HUES6 (cell line): ENCODE results near the gene APAF1.
"Not testable (repeated sequence)": the region's sequence is repeated elsewhere in the genome, so short reads cannot be mapped to it uniquely, and the experiment has no call there.

Source experiments
- H3K27ac ChIP-seq: 2 replicates; pipeline ENCODE4 v1.7.0; 2013; ENCODE audit warnings: low read depth, mild to moderate bottlenecking, low read length, inconsistent platforms
- H3K27me3 ChIP-seq: 2 replicates; pipeline ENCODE4 v1.6.1; 2013; ENCODE audit warnings: low read length; ENCODE audit not compliant: control insufficient read depth, insufficient read depth
- H3K36me3 ChIP-seq: 2 replicates; pipeline ENCODE4 v1.6.1; 2013; ENCODE audit warnings: low read length; ENCODE audit not compliant: control insufficient read depth, insufficient read depth
- H3K4me1 ChIP-seq: 2 replicates; pipeline ENCODE4 v1.6.1; 2013; ENCODE audit warnings: low read length; ENCODE audit not compliant: control insufficient read depth, insufficient read depth
- H3K4me3 ChIP-seq: 2 replicates; pipeline ENCODE4 v1.5.1; 2013; ENCODE audit warnings: low read depth, low read length
- H3K9ac ChIP-seq: one replicate; pipeline ENCODE4 v1.6.1; 2013; ENCODE audit warnings: mild to moderate bottlenecking, low read length
- H3K9me3 ChIP-seq: 2 replicates; pipeline ENCODE4 v1.6.1; 2013; ENCODE audit warnings: low read depth, low read length; ENCODE audit not compliant: control insufficient read depth, insufficient read depth

APAF1 gene

GRCh38 chr12:98638009-98638408 lies 7.1 kb upstream of the APAF1 start:
- no peak overlapping the region for H3K27ac ChIP-seq
- no peaks in the 10 kb centered on the region for H3K4me1 ChIP-seq
- H3K27me3 ChIP-seq = no peaks in the 10 kb centered on the region
- H3K9me3 ChIP-seq = no peaks in the 10 kb centered on the region
- no peak overlapping the region for H3K4me3 ChIP-seq
- no peak overlapping the region for H3K9ac ChIP-seq
- peaks cover 2% of the 10 kb centered on the region for H3K36me3 ChIP-seq

DNA sequence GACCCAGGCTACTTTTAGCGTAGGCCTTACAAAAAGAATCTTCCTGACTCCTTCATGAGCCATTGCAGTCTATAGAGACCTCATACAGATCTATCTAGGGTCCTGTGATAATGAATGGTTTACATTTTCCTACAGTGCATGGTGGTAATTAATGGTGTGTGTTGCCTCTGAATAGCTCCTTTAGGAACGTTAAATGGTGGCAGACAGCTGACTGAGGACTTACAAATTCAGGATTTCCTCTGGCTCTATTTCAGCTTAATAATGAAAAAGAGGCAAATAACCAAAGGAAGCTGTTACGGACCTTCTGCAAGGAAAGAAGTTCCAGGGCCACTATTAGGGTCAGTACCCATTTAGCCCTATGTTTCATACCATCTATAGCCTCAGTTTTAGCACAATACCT lies 5.6 kb upstream of the APAF1 start:
- no peak overlapping the region for H3K9ac ChIP-seq
- no peaks in the 10 kb centered on the region for H3K36me3 ChIP-seq
- no peaks in the 10 kb centered on the region for H3K27me3 ChIP-seq
- H3K4me1 ChIP-seq = no peaks in the 10 kb centered on the region
- no peaks in the 10 kb centered on the region for H3K9me3 ChIP-seq
- H3K4me3 ChIP-seq = no peak overlapping the region
- H3K27ac ChIP-seq = no peak overlapping the region

DNA sequence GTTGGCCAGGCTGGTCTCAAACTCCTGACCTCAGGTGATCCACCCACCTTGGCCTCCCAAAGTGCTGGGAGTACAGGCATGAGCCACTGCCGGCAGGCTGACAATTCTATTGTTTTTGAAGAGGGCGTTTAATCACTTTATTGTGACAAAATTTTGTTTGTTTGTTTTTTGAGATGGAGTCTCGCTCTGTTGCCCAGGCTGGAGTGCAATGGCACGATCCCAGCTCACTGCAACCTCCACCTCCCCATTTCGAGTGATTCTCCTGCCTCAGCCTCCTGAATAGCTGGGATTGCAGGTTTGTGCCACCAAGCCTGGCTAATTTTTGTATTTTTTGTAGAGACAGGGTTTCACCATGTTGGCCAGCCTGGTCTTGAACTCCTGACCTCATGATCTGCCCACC lies 2.3 kb upstream of the APAF1 start:
- H3K9ac ChIP-seq, H3K27ac ChIP-seq, H3K4me1 ChIP-seq, H3K4me3 ChIP-seq, H3K36me3 ChIP-seq, H3K9me3 ChIP-seq, H3K27me3 ChIP-seq: not testable (repeated sequence)

GRCh38 chr12:98644433-98644711 lies 718 bp upstream of the APAF1 start:
- H3K27me3 ChIP-seq = no peaks in the 10 kb centered on the region
- no peaks in the 10 kb centered on the region for H3K9me3 ChIP-seq
- peak overlapping the region; percentile 48; the same call in 1 of the 2 replicates for H3K27ac ChIP-seq

GRCh38 chr12:98645572-98646067 lies 530 bp downstream of the APAF1 start:
- Histone ChIP-seq H3K9me3 (no peaks in the 10 kb centered on the region), H3K27me3 (no peaks in the 10 kb centered on the region), H3K36me3 (peaks cover 22% of the 10 kb centered on the region), H3K9ac (peak overlapping the region; percentile 79), H3K4me3 (peak overlapping the region; percentile 86), H3K4me1 (peaks cover 5% of the 10 kb centered on the region; the same call in 1 of the 2 replicates), H3K27ac (no peak overlapping the region)

More at GRCh38 chr12:98644433-98644711, 718 bp upstream of the APAF1 start:
- H3K4me3 ChIP-seq = peak overlapping the region; percentile 86
- peaks cover 11% of the 10 kb centered on the region for H3K36me3 ChIP-seq
- peaks cover 5% of the 10 kb centered on the region; the same call in 1 of the 2 replicates for H3K4me1 ChIP-seq
- H3K9ac ChIP-seq = peak overlapping the region; percentile 79

- H3K36me3 ChIP-seq = peaks cover 23% of the 10 kb centered on the region
- no peaks in the 10 kb centered on the region for H3K9me3 ChIP-seq
- H3K9ac ChIP-seq = no peak overlapping the region
- peak overlapping the region; percentile 86 for H3K4me3 ChIP-seq
- H3K27ac ChIP-seq = no peak overlapping the region
- H3K4me1 ChIP-seq = peaks cover 5% of the 10 kb centered on the region; the same call in 1 of the 2 replicates
- no peaks in the 10 kb centered on the region for H3K27me3 ChIP-seq
Measured at GRCh38 chr12:98646294-98647090, 1.4 kb downstream of the APAF1 start.

GRCh38 chr12:98651328-98651727 lies 6.2 kb downstream of the APAF1 start:
- Histone ChIP-seq H3K9me3 (no peaks in the 10 kb centered on the region), H3K9ac (no peak overlapping the region), H3K27ac (no peak overlapping the region), H3K27me3 (no peaks in the 10 kb centered on the region), H3K4me1 (peaks cover 5% of the 10 kb centered on the region; the same call in 1 of the 2 replicates), H3K36me3 (peaks cover 26% of the 10 kb centered on the region), H3K4me3 (no peak overlapping the region)

- H3K4me3 ChIP-seq = no peak overlapping the region
- peaks cover 43% of the 10 kb centered on the region for H3K36me3 ChIP-seq
- no peaks in the 10 kb centered on the region for H3K4me1 ChIP-seq
- no peak overlapping the region for H3K27ac ChIP-seq
- no peak overlapping the region for H3K9ac ChIP-seq
- no peaks in the 10 kb centered on the region for H3K9me3 ChIP-seq
- H3K27me3 ChIP-seq = no peaks in the 10 kb centered on the region
Measured at GRCh38 chr12:98653866-98654493, 8.9 kb downstream of the APAF1 start.

GRCh38 chr12:98656289-98657101 lies 11.4 kb downstream of the APAF1 start:
- H3K9ac ChIP-seq = no peak overlapping the region

DNA sequence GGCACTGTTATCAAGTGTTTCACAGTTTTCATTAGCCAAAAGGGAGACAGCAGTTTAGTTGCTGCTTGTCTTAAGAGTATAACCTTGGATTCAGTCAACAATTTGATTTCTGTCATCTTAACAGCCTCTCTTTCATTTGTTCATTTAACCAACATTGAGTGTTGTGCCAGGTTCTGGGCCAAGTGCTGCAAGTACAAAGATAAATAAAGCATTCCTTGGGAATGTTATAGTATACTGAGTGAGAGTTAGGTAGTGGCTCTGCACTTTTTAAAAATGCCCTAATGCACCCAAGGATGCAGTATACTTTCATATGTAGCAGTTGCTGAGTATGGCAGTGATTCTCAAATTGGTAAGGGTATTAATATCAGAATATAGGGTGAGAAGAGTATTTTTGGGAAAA lies 15.4 kb downstream of the APAF1 start:
- no peak overlapping the region for H3K4me3 ChIP-seq
- no peaks in the 10 kb centered on the region for H3K27me3 ChIP-seq
- no peak overlapping the region for H3K27ac ChIP-seq
- H3K9me3 ChIP-seq = no peaks in the 10 kb centered on the region
- no peaks in the 10 kb centered on the region for H3K4me1 ChIP-seq
- H3K36me3 ChIP-seq = peaks cover 51% of the 10 kb centered on the region
- H3K9ac ChIP-seq = no peak overlapping the region

More at GRCh38 chr12:98656289-98657101, 11.4 kb downstream of the APAF1 start:
- no peaks in the 10 kb centered on the region for H3K9me3 ChIP-seq
- H3K27ac ChIP-seq = no peak overlapping the region
- H3K4me3 ChIP-seq = no peak overlapping the region
- no peaks in the 10 kb centered on the region for H3K4me1 ChIP-seq
- peaks cover 40% of the 10 kb centered on the region for H3K36me3 ChIP-seq
- no peaks in the 10 kb centered on the region for H3K27me3 ChIP-seq

GRCh38 chr12:98669751-98670150 lies 24.7 kb downstream of the APAF1 start:
- Histone ChIP-seq H3K27ac (no peak overlapping the region), H3K9ac (no peak overlapping the region), H3K4me1 (no peaks in the 10 kb centered on the region), H3K9me3 (no peaks in the 10 kb centered on the region), H3K36me3 (peaks cover 47% of the 10 kb centered on the region), H3K4me3 (no peak overlapping the region), H3K27me3 (no peaks in the 10 kb centered on the region)
